Activated T-cell treated with anti-CD3 and anti-CD28 coated beads, Interleukin-2, amount 50 U/mL, for 72 hours (primary cell): Measurements from ENCODE around the gene ZHX3. TPM values are rescaled to one million over a fixed set of nuclear protein-coding genes. Genes with fewer than 3 reads are reported as not detected.
"Not testable (repeated sequence)": the region's sequence is repeated elsewhere in the genome, so short reads cannot be mapped to it uniquely, and the experiment has no call there.

ENCODE experiments used
- ATAC-seq, 2 donors: fragments of 150-1000 bp; cut with Tn5 transposase; replicated peaks in 1 of 2; 2 replicates each; pipeline ENCODE4 v1.10.0; 2021; ENCODE audit warnings: moderate library complexity in 2 of 2, mild to moderate bottlenecking in 1 of 2
- DNase-seq, 2 donors: peaks; one replicate each; pipeline ENCODE4 v3.0.0; 2021 to 2022; ENCODE audit warnings: mixed read lengths in 1 of 2
- H3K27ac Mint-ChIP-seq: one replicate; pipeline ENCODE4 v1.8.0; 2022; ENCODE audit warnings: mild to moderate bottlenecking, moderate library complexity, mixed read lengths
- H3K27me3 Mint-ChIP-seq: one replicate; pipeline ENCODE4 v1.8.0; 2022; ENCODE audit warnings: low read depth, mixed read lengths
- H3K36me3 Mint-ChIP-seq, 2 donors: one replicate each; pipeline ENCODE4 v1.8.0; 2022; ENCODE audit warnings: mixed read lengths in 2 of 2, mild to moderate bottlenecking in 1 of 2; ENCODE audit not compliant: insufficient read depth in 2 of 2
- H3K4me1 Mint-ChIP-seq: one replicate; pipeline ENCODE4 v1.8.0; 2022; ENCODE audit warnings: low read depth, mixed read lengths
- H3K4me3 Mint-ChIP-seq, 2 donors: one replicate each; pipeline ENCODE4 v1.8.0; 2022; ENCODE audit warnings: mild to moderate bottlenecking in 2 of 2, mixed read lengths in 2 of 2, moderate library complexity in 2 of 2
- H3K9me3 Mint-ChIP-seq, 2 donors: one replicate each; pipeline ENCODE4 v1.8.0; 2022; ENCODE audit warnings: mixed read lengths in 2 of 2
- total RNA-seq, 2 donors: library from RNA; stranded (reverse); gene quantifications; one replicate each; pipeline ENCODE4 v1.2.3, GENCODE V29; 2022

Gene ZHX3
- total RNA-seq, 2 donors from 2014 or later, result 10.2 to 11.5 TPM

GRCh38 chr20:41314386-41314785 lies 3.1 kb downstream of the ZHX3 start:
- Mint-ChIP-seq H3K27me3 (no peaks in the 10 kb centered on the region), H3K4me1 (peaks cover 34% of the 10 kb centered on the region), H3K27ac (no peak overlapping the region), H3K9me3 (no peaks in the 10 kb centered on the region), H3K36me3 (no peaks in the 10 kb centered on the region), H3K4me3 (peak overlapping the region in 1 of 2 donors; percentile 35)
- DNase-seq (no peak), ATAC-seq (no peak)

GRCh38 chr20:41312009-41312408 lies 5.5 kb downstream of the ZHX3 start:
- not testable (repeated sequence) for H3K36me3 Mint-ChIP-seq, H3K9me3 Mint-ChIP-seq, H3K27ac Mint-ChIP-seq, ATAC-seq, DNase-seq, H3K4me3 Mint-ChIP-seq, H3K27me3 Mint-ChIP-seq
- H3K4me1 Mint-ChIP-seq, result peaks cover 25% of the 10 kb centered on the region

- H3K4me1 Mint-ChIP-seq, result peaks cover 12% of the 10 kb centered on the region
- no peak overlapping the region for H3K27ac Mint-ChIP-seq
- H3K27me3 Mint-ChIP-seq, result no peaks in the 10 kb centered on the region
- H3K4me3 Mint-ChIP-seq, result no peak overlapping the region
- no peaks in the 10 kb centered on the region for H3K36me3 Mint-ChIP-seq
- no peak for DNase-seq
- ATAC-seq, result no peak
- no peaks in the 10 kb centered on the region for H3K9me3 Mint-ChIP-seq
Measured at GRCh38 chr20:41309817-41310216, 7.7 kb downstream of the ZHX3 start.

GRCh38 chr20:41308726-41309413 lies 8.7 kb downstream of the ZHX3 start:
- Mint-ChIP-seq H3K4me3 (no peak overlapping the region), H3K27me3 (no peaks in the 10 kb centered on the region), H3K9me3 (no peaks in the 10 kb centered on the region), H3K4me1 (peaks cover 2% of the 10 kb centered on the region), H3K27ac (no peak overlapping the region), H3K36me3 (no peaks in the 10 kb centered on the region)
- no peak for ATAC-seq
- DNase-seq, result no peak

GRCh38 chr20:41308290-41308711 lies 9.2 kb downstream of the ZHX3 start:
- ATAC-seq (no peak), DNase-seq (no peak)
- Mint-ChIP-seq H3K27ac (no peak overlapping the region), H3K9me3 (no peaks in the 10 kb centered on the region), H3K4me1 (no peaks in the 10 kb centered on the region), H3K27me3 (no peaks in the 10 kb centered on the region), H3K4me3 (no peak overlapping the region), H3K36me3 (no peaks in the 10 kb centered on the region)

- Mint-ChIP-seq H3K27ac (no peak overlapping the region), H3K4me1 (no peaks in the 10 kb centered on the region), H3K9me3 (no peaks in the 10 kb centered on the region), H3K36me3 (no peaks in the 10 kb centered on the region), H3K27me3 (no peaks in the 10 kb centered on the region), H3K4me3 (no peak overlapping the region)
- DNase-seq (no peak), ATAC-seq (no peak)
Measured at GRCh38 chr20:41307021-41307420, 10.5 kb downstream of the ZHX3 start.

- no peak overlapping the region for H3K4me3 Mint-ChIP-seq
- H3K27me3 Mint-ChIP-seq, result no peaks in the 10 kb centered on the region
- H3K36me3 Mint-ChIP-seq, result no peaks in the 10 kb centered on the region
- no peak overlapping the region for H3K27ac Mint-ChIP-seq
- H3K4me1 Mint-ChIP-seq, result no peaks in the 10 kb centered on the region
- H3K9me3 Mint-ChIP-seq, result no peaks in the 10 kb centered on the region
- no peak for DNase-seq
- ATAC-seq, result no peak
Measured at GRCh38 chr20:41306061-41306727, 11.3 kb downstream of the ZHX3 start.

GRCh38 chr20:41304424-41305079 lies 13.0 kb downstream of the ZHX3 start:
- no peak overlapping the region for H3K27ac Mint-ChIP-seq
- no peaks in the 10 kb centered on the region for H3K9me3 Mint-ChIP-seq
- H3K27me3 Mint-ChIP-seq, result no peaks in the 10 kb centered on the region
- DNase-seq (no peak), ATAC-seq (no peak)
- H3K4me1 Mint-ChIP-seq, result no peaks in the 10 kb centered on the region
- no peak overlapping the region for H3K4me3 Mint-ChIP-seq
- H3K36me3 Mint-ChIP-seq, result no peaks in the 10 kb centered on the region

- ATAC-seq (no peak), DNase-seq (no peak)
- H3K4me3 Mint-ChIP-seq, result no peak overlapping the region
- no peaks in the 10 kb centered on the region for H3K36me3 Mint-ChIP-seq
- H3K4me1 Mint-ChIP-seq, result no peaks in the 10 kb centered on the region
- H3K27me3 Mint-ChIP-seq, result no peaks in the 10 kb centered on the region
- no peak overlapping the region for H3K27ac Mint-ChIP-seq
- H3K9me3 Mint-ChIP-seq, result no peaks in the 10 kb centered on the region
Measured at GRCh38 chr20:41304002-41304401, 13.5 kb downstream of the ZHX3 start.

GRCh38 chr20:41300886-41301285 lies 16.6 kb downstream of the ZHX3 start:
- H3K4me3 Mint-ChIP-seq, result no peak overlapping the region
- H3K27me3 Mint-ChIP-seq, result no peaks in the 10 kb centered on the region
- no peak for ATAC-seq
- no peaks in the 10 kb centered on the region for H3K9me3 Mint-ChIP-seq
- no peaks in the 10 kb centered on the region for H3K4me1 Mint-ChIP-seq
- no peak for DNase-seq
- H3K27ac Mint-ChIP-seq, result no peak overlapping the region
- H3K36me3 Mint-ChIP-seq, result no peaks in the 10 kb centered on the region

- no peak for ATAC-seq
- Mint-ChIP-seq H3K4me3 (no peak overlapping the region), H3K27ac (no peak overlapping the region), H3K4me1 (no peaks in the 10 kb centered on the region), H3K9me3 (no peaks in the 10 kb centered on the region), H3K27me3 (no peaks in the 10 kb centered on the region), H3K36me3 (no peaks in the 10 kb centered on the region)
- DNase-seq, result no peak
Measured at GRCh38 chr20:41300383-41300782, 17.1 kb downstream of the ZHX3 start.

GRCh38 chr20:41299899-41300298 lies 17.6 kb downstream of the ZHX3 start:
- DNase-seq (no peak), ATAC-seq (no peak)
- Mint-ChIP-seq H3K36me3 (no peaks in the 10 kb centered on the region), H3K9me3 (no peaks in the 10 kb centered on the region), H3K27ac (no peak overlapping the region), H3K4me1 (no peaks in the 10 kb centered on the region), H3K4me3 (no peak overlapping the region), H3K27me3 (no peaks in the 10 kb centered on the region)

GRCh38 chr20:41293269-41294037 lies 24.1 kb downstream of the ZHX3 start:
- no peak for DNase-seq
- H3K27ac Mint-ChIP-seq, result no peak overlapping the region
- H3K4me1 Mint-ChIP-seq, result no peaks in the 10 kb centered on the region
- ATAC-seq, result no peak
- H3K27me3 Mint-ChIP-seq, result no peaks in the 10 kb centered on the region
- H3K4me3 Mint-ChIP-seq, result no peak overlapping the region
- no peaks in the 10 kb centered on the region for H3K36me3 Mint-ChIP-seq
- no peaks in the 10 kb centered on the region for H3K9me3 Mint-ChIP-seq
